Measurements from ENCODE around the gene SLC16A10. TPM values are rescaled to one million over a fixed set of nuclear protein-coding genes. Genes with fewer than 3 reads are reported as not detected.

The SLC16A10 gene
- total and polyA plus RNA-seq, 2 donors (not counting 3 experiments of a cell fraction or from before 2014, with no cell fraction given) = not detected

- Histone ChIP-seq H3K4me2 (ENCODE audit: insufficient read depth, low read length) (no peak overlapping the region), H3K36me3 (ENCODE audit: control insufficient read depth in 2 of 2, extremely low read depth in 1 of 2, insufficient read depth in 2 of 2, low read length in 2 of 2) (no peaks in the 10 kb centered on the region), H3K9ac (replicated peaks; ENCODE audit: extremely low read depth, insufficient read depth, low read length) (no peak overlapping the region), H4K20me1 (replicated peaks; ENCODE audit: control insufficient read depth, extremely low read depth, insufficient read depth, low read length) (no peaks in the 10 kb centered on the region), H3K4me3 (replicated peaks in 1 of 3; ENCODE audit: insufficient read depth in 1 of 3, low read depth in 1 of 3, low read length in 3 of 3) (no peak overlapping the region), H3K27ac (ENCODE audit: insufficient read depth, low read depth, low read length) (no peak overlapping the region), H3K79me2 (ENCODE audit: control insufficient read depth, insufficient read depth, low read length) (no peaks in the 10 kb centered on the region), H3K9me1 (replicated peaks; ENCODE audit: control insufficient read depth, extremely low read depth, insufficient read depth, low read length) (no peaks in the 10 kb centered on the region), H3K4me1 (ENCODE audit: control insufficient read depth, extremely low read depth, insufficient read depth, low read length) (no peaks in the 10 kb centered on the region), H3K9me3 (replicated peaks; ENCODE audit: control insufficient read depth, insufficient read depth, low read length) (no peaks in the 10 kb centered on the region), H2AFZ (ENCODE audit: low read depth, low read length) (no peak overlapping the region), H3K27me3 (ENCODE audit: control insufficient read depth in 2 of 2, insufficient read depth in 2 of 2, low read length in 2 of 2) (peaks cover 6 to 9% of the 10 kb centered on the region in 2 experiments)
- BruUV-seq (replicated peaks) = no TSS peak
- DNase-seq (ENCODE audit: low read depth, low spot score) (no peak), FAIRE-seq (no peak)
- dilution Hi-C loops (cut with MboI; ENCODE audit: extremely low pct_ligation_motif_present, low sequenced_read_pairs) (no loop called here), intact Hi-C loops (cut with micrococcal nuclease) (no loop called here)
- ChIA-PET POLR2A (no interaction called here), CTCF (interaction anchor here (0.9 kb wide), 1 partner anchor 24 kb away, joined by 3 read pairs; no protein-coding TSS in a partner anchor)
- no peak for TF ChIP-seq MYC (IDR thresholded peaks at IDR 0.05; ENCODE audit: low read depth, low read length)
Observed at GRCh38 chr6:111183702-111184517, 96.6 kb downstream of the SLC16A10 start.

- no peak overlapping the region for H3K9ac ChIP-seq (replicated peaks; ENCODE audit: extremely low read depth, insufficient read depth, low read length)
- FAIRE-seq (no peak), DNase-seq (ENCODE audit: low read depth, low spot score) (no peak)
- no TSS peak for BruUV-seq (replicated peaks)
- no peak overlapping the region for H3K27ac ChIP-seq (ENCODE audit: insufficient read depth, low read depth, low read length)
- no peaks in the 10 kb centered on the region for H3K36me3 ChIP-seq (ENCODE audit: control insufficient read depth in 2 of 2, extremely low read depth in 1 of 2, insufficient read depth in 2 of 2, low read length in 2 of 2)
- H4K20me1 ChIP-seq (replicated peaks; ENCODE audit: control insufficient read depth, extremely low read depth, insufficient read depth, low read length) = no peaks in the 10 kb centered on the region
- intact Hi-C loops (cut with micrococcal nuclease) (no loop called here), dilution Hi-C loops (cut with MboI; ENCODE audit: extremely low pct_ligation_motif_present, low sequenced_read_pairs) (no loop called here)
- no peaks in the 10 kb centered on the region for H3K9me3 ChIP-seq (replicated peaks; ENCODE audit: control insufficient read depth, insufficient read depth, low read length)
- H3K79me2 ChIP-seq (ENCODE audit: control insufficient read depth, insufficient read depth, low read length) = no peaks in the 10 kb centered on the region
- no peaks in the 10 kb centered on the region for H3K4me1 ChIP-seq (ENCODE audit: control insufficient read depth, extremely low read depth, insufficient read depth, low read length)
- no peak overlapping the region for H3K4me3 ChIP-seq (replicated peaks in 1 of 3; ENCODE audit: insufficient read depth in 1 of 3, low read depth in 1 of 3, low read length in 3 of 3)
- H2AFZ ChIP-seq (ENCODE audit: low read depth, low read length) = no peak overlapping the region
- TF ChIP-seq MAX (IDR thresholded peaks at IDR 0.05; ENCODE audit: insufficient read depth, insufficient read length) (no peak), JUN (IDR thresholded peaks at IDR 0.05; ENCODE audit: borderline replicate concordance, insufficient read depth, insufficient read length, low read depth) (no peak), GATA2 (IDR thresholded peaks at IDR 0.05; ENCODE audit: insufficient read depth, insufficient read length, low read depth, low read length) (no peak), CTCF (IDR thresholded peaks at IDR 0.05; ENCODE audit: extremely low read depth in 1 of 2, insufficient read depth in 1 of 2, low read depth in 1 of 2, low read length in 2 of 2) (no peak), EZH2 (IDR thresholded peaks at IDR 0.05; ENCODE audit: borderline replicate concordance, low read depth, low read length, severe bottlenecking) (no peak), FOS (IDR thresholded peaks at IDR 0.05; ENCODE audit: borderline replicate concordance, insufficient read depth, low read length) (no peak), POLR2AphosphoS5 (IDR thresholded peaks at IDR 0.05; ENCODE audit: insufficient read depth, low read depth, low read length) (no peak), POLR2A (IDR thresholded peaks at IDR 0.05; ENCODE audit: low read depth, low read length) (no peak), MYC (IDR thresholded peaks at IDR 0.05; ENCODE audit: low read depth, low read length) (no peak)
- ChIA-PET CTCF (interaction anchor here (0.8 to 0.9 kb wide), 2 partner anchors 25 to 77 kb away, joined by 3 read pairs; no protein-coding TSS in a partner anchor), POLR2A (no interaction called here)
- H3K9me1 ChIP-seq (replicated peaks; ENCODE audit: control insufficient read depth, extremely low read depth, insufficient read depth, low read length) = no peaks in the 10 kb centered on the region
- no peak overlapping the region for H3K4me2 ChIP-seq (ENCODE audit: insufficient read depth, low read length)
- H3K27me3 ChIP-seq (ENCODE audit: control insufficient read depth in 2 of 2, insufficient read depth in 2 of 2, low read length in 2 of 2) = peaks cover 6 to 9% of the 10 kb centered on the region in 2 experiments
Observed at GRCh38 chr6:111184827-111185532, 97.7 kb downstream of the SLC16A10 start.

All from endothelial cell of umbilical vein (primary cell).